ENCODE data around the gene SLC26A11. TPM values are rescaled to one million over a fixed set of nuclear protein-coding genes. Genes with fewer than 3 reads are reported as not detected.

The SLC26A11 gene
- total RNA-seq, 2 experiments from 2014 or later: 10.1 to 10.6 TPM

DNA sequence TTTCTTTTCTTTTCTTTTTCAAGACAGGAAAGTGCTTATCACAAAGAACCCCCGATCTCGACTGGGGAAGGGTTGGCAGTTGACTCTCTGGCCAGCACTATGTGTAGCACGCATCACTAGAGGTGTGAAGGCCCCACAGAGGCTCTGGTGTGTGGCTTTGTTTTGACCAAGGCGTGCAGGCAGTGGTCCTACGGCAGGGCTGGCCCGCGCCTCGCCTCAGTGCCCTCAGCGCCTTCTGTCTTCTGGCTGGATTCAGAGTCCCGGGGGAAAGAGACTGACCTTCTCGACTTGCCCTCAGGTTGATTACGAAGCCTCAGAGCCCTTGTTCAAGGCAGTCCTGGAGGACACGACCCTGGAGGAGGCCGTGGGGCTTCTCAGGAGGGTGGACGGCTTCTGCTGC lies 18.8 kb upstream of the SLC26A11 start:
- Mint-ChIP-seq H3K27ac (no peak overlapping the region), H3K27me3 (no peaks in the 10 kb centered on the region), H3K4me1 (ENCODE audit: low read depth) (no peaks in the 10 kb centered on the region), H3K9me3 (no peaks in the 10 kb centered on the region), H3K4me3 (no peak overlapping the region), H3K36me3 (no peaks in the 10 kb centered on the region)
- ChIA-PET POLR2A (interaction anchor here (0.7 kb wide), 1 partner anchor 14 kb away, joined by 3 read pairs; no protein-coding TSS in a partner anchor), CTCF (interaction anchor here (0.6 kb wide), 1 partner anchor 50 kb away, joined by 5 read pairs; no protein-coding TSS in a partner anchor)
- DNase-seq: no peak
- intact Hi-C loops (cut with micrococcal nuclease): no loop called here

- no peak overlapping the region for H3K4me3 Mint-ChIP-seq
- H3K9me3 Mint-ChIP-seq: no peaks in the 10 kb centered on the region
- H3K27ac Mint-ChIP-seq: no peak overlapping the region
- CTCF ChIA-PET: no interaction called here
- intact Hi-C loops (cut with micrococcal nuclease): no loop called here
- H3K27me3 Mint-ChIP-seq: no peaks in the 10 kb centered on the region
- POLR2A ChIA-PET: interaction anchor here (0.7 kb wide), 1 partner anchor 15 kb away, joined by 3 read pairs; no protein-coding TSS in a partner anchor
- H3K4me1 Mint-ChIP-seq (ENCODE audit: low read depth): no peaks in the 10 kb centered on the region
- no peak for DNase-seq
- no peaks in the 10 kb centered on the region for H3K36me3 Mint-ChIP-seq
These were observed 18.0 kb upstream of the SLC26A11 start for GRCh38 chr17:80202197-80202596.

DNA sequence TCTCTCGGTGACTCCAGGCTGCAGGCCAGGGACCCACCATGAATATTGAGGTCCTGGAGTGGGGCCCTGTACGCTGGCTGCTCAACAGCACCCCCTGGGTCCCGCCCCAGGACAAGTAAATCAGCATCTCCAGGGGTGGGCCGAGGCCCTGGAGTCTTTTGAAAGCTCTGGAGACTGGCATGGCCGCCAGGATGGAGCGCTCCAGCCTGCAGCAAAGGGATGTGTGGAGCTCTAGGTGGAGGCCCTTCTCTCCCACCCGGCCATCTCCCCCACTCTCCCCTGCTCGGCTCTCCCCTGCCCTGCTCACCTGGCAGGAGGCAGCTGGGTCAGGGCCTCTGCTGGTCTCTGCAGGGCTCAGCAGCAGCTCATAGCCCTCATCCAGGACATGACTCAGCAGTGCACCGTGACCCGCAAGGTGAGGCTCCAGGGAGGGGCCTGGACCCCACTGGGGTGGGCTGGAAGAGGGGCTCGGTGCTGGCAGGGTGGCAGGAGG lies 16.7 kb upstream of the SLC26A11 start:
- CTCF ChIA-PET: no interaction called here
- Mint-ChIP-seq H3K27ac (no peak overlapping the region), H3K27me3 (no peaks in the 10 kb centered on the region), H3K36me3 (no peaks in the 10 kb centered on the region), H3K9me3 (no peaks in the 10 kb centered on the region), H3K4me3 (no peak overlapping the region), H3K4me1 (ENCODE audit: low read depth) (no peaks in the 10 kb centered on the region)
- intact Hi-C loops (cut with micrococcal nuclease): no loop called here
- POLR2A ChIA-PET: no interaction called here
- DNase-seq: no peak

- no peak for DNase-seq
- intact Hi-C loops (cut with micrococcal nuclease): no loop called here
- CTCF ChIA-PET: no interaction called here
- POLR2A ChIA-PET: no interaction called here
- Mint-ChIP-seq H3K27me3 (no peaks in the 10 kb centered on the region), H3K36me3 (peaks cover under 1% of the 10 kb centered on the region), H3K4me1 (ENCODE audit: low read depth) (no peaks in the 10 kb centered on the region), H3K9me3 (no peaks in the 10 kb centered on the region), H3K27ac (no peak overlapping the region), H3K4me3 (no peak overlapping the region)
These were observed 15.4 kb upstream of the SLC26A11 start for GRCh38 chr17:80204626-80205468.

- Mint-ChIP-seq H3K27me3 (no peaks in the 10 kb centered on the region), H3K27ac (no peak overlapping the region)
- CTCF ChIA-PET: interaction anchor here (1.0 kb wide), 1 partner anchor 9 kb away, joined by 3 read pairs; no protein-coding TSS in a partner anchor
These were observed 14.4 kb upstream of the SLC26A11 start for GRCh38 chr17:80205811-80206210.

GRCh38 chr17:80208050-80208449 lies 12.2 kb upstream of the SLC26A11 start:
- Mint-ChIP-seq H3K4me1 (ENCODE audit: low read depth) (no peaks in the 10 kb centered on the region), H3K27ac (no peak overlapping the region), H3K27me3 (no peaks in the 10 kb centered on the region), H3K36me3 (peaks cover 10% of the 10 kb centered on the region), H3K4me3 (no peak overlapping the region), H3K9me3 (no peaks in the 10 kb centered on the region)
- CTCF ChIA-PET: interaction anchor here (1.0 kb wide), 1 partner anchor 11 kb away, joined by 4 read pairs; no protein-coding TSS in a partner anchor
- intact Hi-C loops (cut with micrococcal nuclease): no loop called here
- DNase-seq: no peak
- POLR2A ChIA-PET: no interaction called here

More at GRCh38 chr17:80205811-80206210, 14.4 kb upstream of the SLC26A11 start:
- no peak for DNase-seq
- H3K9me3 Mint-ChIP-seq: no peaks in the 10 kb centered on the region
- intact Hi-C loops (cut with micrococcal nuclease): no loop called here
- no peak overlapping the region for H3K4me3 Mint-ChIP-seq
- H3K4me1 Mint-ChIP-seq (ENCODE audit: low read depth): no peaks in the 10 kb centered on the region
- POLR2A ChIA-PET: no interaction called here
- peaks cover 8% of the 10 kb centered on the region for H3K36me3 Mint-ChIP-seq

DNA sequence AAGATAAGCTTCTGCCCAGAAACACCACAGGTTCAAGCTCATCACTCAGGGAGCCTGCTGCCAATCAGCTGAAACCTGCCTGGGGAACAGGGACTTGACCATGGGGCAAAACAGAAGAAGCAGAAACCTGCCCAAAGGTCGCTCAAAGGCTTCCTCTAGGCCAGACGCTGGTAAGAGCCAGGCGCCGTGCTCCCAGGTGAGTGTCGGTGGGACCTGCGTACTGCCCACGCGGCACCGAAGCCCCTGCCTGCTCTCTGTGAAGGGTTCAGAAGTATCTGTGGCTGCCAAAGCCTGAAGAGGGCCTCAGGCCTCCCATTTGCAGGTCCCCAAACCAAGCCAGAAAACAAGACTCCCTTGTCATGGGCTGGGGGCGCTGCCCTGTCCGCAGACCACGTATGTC lies 10.5 kb upstream of the SLC26A11 start:
- intact Hi-C loops (cut with micrococcal nuclease): no loop called here
- H3K4me1 Mint-ChIP-seq (ENCODE audit: low read depth): no peaks in the 10 kb centered on the region
- H3K27ac Mint-ChIP-seq: no peak overlapping the region
- H3K36me3 Mint-ChIP-seq: peaks cover 12% of the 10 kb centered on the region
- no peak for DNase-seq
- POLR2A ChIA-PET: no interaction called here
- no peaks in the 10 kb centered on the region for H3K27me3 Mint-ChIP-seq
- no peaks in the 10 kb centered on the region for H3K9me3 Mint-ChIP-seq
- CTCF ChIA-PET: interaction anchor here (2.0 kb wide), 1 partner anchor 14 kb away, joined by 8 read pairs; no protein-coding TSS in a partner anchor
- H3K4me3 Mint-ChIP-seq: no peak overlapping the region

- Mint-ChIP-seq H3K27ac (no peak overlapping the region), H3K27me3 (no peaks in the 10 kb centered on the region), H3K4me1 (ENCODE audit: low read depth) (no peaks in the 10 kb centered on the region), H3K36me3 (peaks cover 12% of the 10 kb centered on the region), H3K9me3 (no peaks in the 10 kb centered on the region), H3K4me3 (no peak overlapping the region)
- intact Hi-C loops (cut with micrococcal nuclease): no loop called here
- no peak for DNase-seq
- ChIA-PET CTCF (interaction anchor here (2.0 kb wide), 1 partner anchor 15 kb away, joined by 8 read pairs; no protein-coding TSS in a partner anchor), POLR2A (no interaction called here)
These were observed 9.7 kb upstream of the SLC26A11 start for GRCh38 chr17:80210348-80211108.

- no peak overlapping the region for H3K4me3 Mint-ChIP-seq
- no peaks in the 10 kb centered on the region for H3K9me3 Mint-ChIP-seq
- no peaks in the 10 kb centered on the region for H3K27me3 Mint-ChIP-seq
- ChIA-PET POLR2A (no interaction called here), CTCF (no interaction called here)
- H3K36me3 Mint-ChIP-seq: peaks cover 22% of the 10 kb centered on the region
- H3K4me1 Mint-ChIP-seq (ENCODE audit: low read depth): peaks cover 6% of the 10 kb centered on the region
- DNase-seq: no peak
- H3K27ac Mint-ChIP-seq: no peak overlapping the region
- intact Hi-C loops (cut with micrococcal nuclease): no loop called here
These were observed 8.1 kb upstream of the SLC26A11 start for GRCh38 chr17:80212109-80212508.

DNA sequence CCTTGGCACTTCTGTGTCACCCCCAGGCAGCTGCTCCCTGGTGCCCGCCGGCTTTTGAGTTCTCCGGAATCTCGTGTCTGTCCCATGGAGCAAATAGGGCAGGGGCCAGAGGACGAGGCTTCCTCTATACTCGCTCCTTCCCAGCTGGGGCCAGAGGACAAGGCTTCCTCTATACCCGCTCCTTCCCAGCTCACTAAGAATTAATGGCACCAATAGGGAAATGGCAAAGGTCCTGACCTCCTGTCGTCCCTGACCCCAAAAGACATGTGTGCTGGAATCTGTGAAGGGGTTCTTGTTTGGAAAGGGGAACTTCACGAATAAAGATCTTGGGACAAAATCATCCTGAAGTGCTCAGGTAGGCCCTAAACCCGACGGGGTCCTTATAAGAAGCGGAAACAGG lies 7.7 kb upstream of the SLC26A11 start:
- H3K4me1 Mint-ChIP-seq (ENCODE audit: low read depth): peaks cover 8% of the 10 kb centered on the region
- POLR2A ChIA-PET: no interaction called here
- no peaks in the 10 kb centered on the region for H3K9me3 Mint-ChIP-seq
- peaks cover 26% of the 10 kb centered on the region for H3K36me3 Mint-ChIP-seq
- no peak overlapping the region for H3K27ac Mint-ChIP-seq
- DNase-seq: no peak
- H3K27me3 Mint-ChIP-seq: no peaks in the 10 kb centered on the region
- CTCF ChIA-PET: no interaction called here
- H3K4me3 Mint-ChIP-seq: no peak overlapping the region
- intact Hi-C loops (cut with micrococcal nuclease): no loop called here

DNA sequence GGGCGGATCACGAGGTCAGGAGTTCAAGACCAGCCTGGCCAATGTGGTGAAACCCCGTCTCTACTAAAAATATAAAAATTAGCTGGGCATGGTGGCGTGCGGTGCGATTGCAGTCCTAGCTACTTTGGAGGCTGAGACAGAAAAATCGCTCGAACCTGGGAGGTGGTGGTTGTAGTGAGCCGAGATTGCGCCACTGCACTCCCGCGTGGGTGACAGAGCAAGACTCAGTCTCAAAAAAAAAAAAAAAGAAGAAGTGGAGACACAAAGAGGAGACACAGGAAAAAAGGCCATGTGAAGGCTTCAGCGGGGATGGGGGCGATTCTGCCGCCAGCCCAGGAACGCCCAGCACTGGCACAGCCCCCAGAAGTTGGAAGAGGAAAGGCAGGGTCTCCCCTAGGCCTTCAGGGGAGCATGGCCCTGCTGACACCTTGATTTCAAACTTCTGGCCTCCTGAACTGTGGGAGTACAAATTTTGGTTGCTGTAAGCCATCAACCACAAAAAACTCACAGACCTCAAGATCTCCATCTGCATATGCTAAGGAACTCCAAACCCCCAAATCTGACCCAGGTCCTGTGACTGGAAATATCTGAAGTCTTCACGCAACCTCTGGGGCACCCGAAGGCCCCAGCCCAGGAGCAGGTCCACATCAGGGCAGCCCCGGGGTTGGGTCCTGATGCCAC lies 7.1 kb upstream of the SLC26A11 start:
- intact Hi-C loops (cut with micrococcal nuclease): no loop called here
- Mint-ChIP-seq H3K9me3 (no peaks in the 10 kb centered on the region), H3K4me1 (ENCODE audit: low read depth) (peaks cover 13% of the 10 kb centered on the region), H3K27ac (no peak overlapping the region), H3K36me3 (peaks cover 28% of the 10 kb centered on the region), H3K27me3 (no peaks in the 10 kb centered on the region), H3K4me3 (no peak overlapping the region)
- DNase-seq: no peak
- ChIA-PET CTCF (no interaction called here), POLR2A (no interaction called here)

- CTCF ChIA-PET: no interaction called here
- intact Hi-C loops (cut with micrococcal nuclease): no loop called here
- Mint-ChIP-seq H3K4me1 (ENCODE audit: low read depth) (peaks cover 18% of the 10 kb centered on the region), H3K27me3 (no peaks in the 10 kb centered on the region), H3K36me3 (peaks cover 28% of the 10 kb centered on the region), H3K4me3 (no peak overlapping the region), H3K27ac (no peak overlapping the region), H3K9me3 (no peaks in the 10 kb centered on the region)
- POLR2A ChIA-PET: no interaction called here
- no peak for DNase-seq
These were observed 6.6 kb upstream of the SLC26A11 start for GRCh38 chr17:80213643-80213975.
